Breast epithelium (tissue), 4 donors: ENCODE results near the gene UCHL1. TPM values are rescaled to one million over a fixed set of nuclear protein-coding genes. Genes with fewer than 3 reads are reported as not detected.
"Not testable (repeated sequence)": the region's sequence is repeated elsewhere in the genome, so short reads cannot be mapped to it uniquely, and the experiment has no call there.

Source experiments
- DNase-seq, 2 donors: peaks; one replicate each; pipeline ENCODE4 v3.0.0-alpha.2; 2019; ENCODE audit warnings: low spot score in 2 of 2
- H3K27ac ChIP-seq, 2 donors: fragments of 200-600 bp; sonication (generic) in 1 of 2; one replicate each; pipeline ENCODE4 v1.5.1; 2016 to 2019; ENCODE audit warnings: mild to moderate bottlenecking in 1 of 2
- H3K27me3 ChIP-seq, 2 donors: fragments of 200-600 bp; sonication (generic) in 1 of 2; one replicate each; pipeline versions ENCODE4 v1.5.1 to v1.6.0; 2017 to 2019; ENCODE audit warnings: control low read depth in 1 of 2, mild to moderate bottlenecking in 1 of 2
- H3K36me3 ChIP-seq: fragments of 200-600 bp; one replicate; pipeline ENCODE4 v1.5.1; 2019
- H3K4me1 ChIP-seq, 2 donors: fragments of 200-600 bp; sonication (generic); one replicate each; pipeline ENCODE4 v1.5.1; 2016 to 2019; ENCODE audit warnings: control low read depth in 1 of 2
- H3K4me3 ChIP-seq, 3 donors: fragments of 200-600 bp; sonication (generic); 1 replicate in 2 of 3; 2 replicates in 1 of 3; pipeline ENCODE4 v1.5.1; 2016 to 2019; ENCODE audit warnings: mild to moderate bottlenecking in 3 of 3, moderate library complexity in 2 of 3
- H3K9me3 ChIP-seq, 2 donors: fragments of 200-600 bp; sonication (generic) in 1 of 2; one replicate each; pipeline ENCODE4 v1.5.1; 2016 to 2019; ENCODE audit warnings: control low read depth in 1 of 2
- CTCF ChIP-seq, 3 donors: fragments of 450-650 bp; IDR thresholded peaks; one replicate each; pipeline ENCODE4 v1.5.1; 2016 to 2017; ENCODE audit warnings: antibody characterized with exemption in 3 of 3, mild to moderate bottlenecking in 3 of 3, moderate library complexity in 3 of 3
- POLR2A ChIP-seq: fragments of 450-650 bp; IDR thresholded peaks from one replicate; pipeline ENCODE4 v1.6.1; 2016; ENCODE audit warnings: antibody characterized with exemption, mild to moderate bottlenecking, moderate library complexity
- POLR2AphosphoS5 ChIP-seq, 3 donors: sonication (generic); formaldehyde crosslinking; IDR thresholded peaks; one replicate each; pipeline ENCODE4 v1.6.1; 2017; ENCODE audit warnings: antibody characterized with exemption in 3 of 3
- intact Hi-C: fragments of 100-400 bp; cut with DNase I; formaldehyde crosslinking; loops from one replicate; pipeline ENCODE4 v1.15.1; 2023; ENCODE audit warnings: low total_unique reads
- total RNA-seq, 3 donors: library from RNA; depleted of rRNA; stranded (reverse); fragments of >200 nt; gene quantifications; one replicate each; pipeline ENCODE4 v1.1.0, GENCODE V29; 2016

Gene UCHL1
- total RNA-seq, 3 donors from 2014 or later: 21.3 to 143 (median 33.1) TPM

- Histone ChIP-seq H3K4me1 (no peaks in the 10 kb centered on the region), H3K27ac (no peak overlapping the region), H3K9me3 (no peaks in the 10 kb centered on the region), H3K36me3 (no peaks in the 10 kb centered on the region), H3K4me3 (no peak overlapping the region), H3K27me3 (no peaks in the 10 kb centered on the region)
- intact Hi-C loops: no loop called here
- no peak for DNase-seq
- no peak for TF ChIP-seq POLR2A
- TF ChIP-seq CTCF (IDR thresholded peaks at IDR 0.05): no peak
- no peak for TF ChIP-seq POLR2AphosphoS5 (IDR thresholded peaks at IDR 0.05)
Observed at GRCh38 chr4:41303372-41304118, 46.8 kb downstream of the UCHL1 start.

GRCh38 chr4:41304221-41304620, 47.5 kb downstream of the UCHL1 start:
- DNase-seq: no peak
- H3K4me1 ChIP-seq: no peaks in the 10 kb centered on the region
- H3K27ac ChIP-seq: no peak overlapping the region
- no peak overlapping the region for H3K4me3 ChIP-seq
- TF ChIP-seq POLR2A: no peak
- TF ChIP-seq POLR2AphosphoS5 (IDR thresholded peaks at IDR 0.05): no peak
- no peaks in the 10 kb centered on the region for H3K27me3 ChIP-seq
- intact Hi-C loops: no loop called here
- H3K36me3 ChIP-seq: no peaks in the 10 kb centered on the region
- no peaks in the 10 kb centered on the region for H3K9me3 ChIP-seq

GRCh38 chr4:41305476-41305875, 48.7 kb downstream of the UCHL1 start:
- no peaks in the 10 kb centered on the region for H3K9me3 ChIP-seq
- no peak overlapping the region for H3K27ac ChIP-seq
- H3K36me3 ChIP-seq: no peaks in the 10 kb centered on the region
- no peak for DNase-seq
- intact Hi-C loops: no loop called here
- no peaks in the 10 kb centered on the region for H3K4me1 ChIP-seq
- H3K27me3 ChIP-seq: no peaks in the 10 kb centered on the region
- TF ChIP-seq POLR2A (no peak), POLR2AphosphoS5 (IDR thresholded peaks at IDR 0.05) (no peak), CTCF (IDR thresholded peaks at IDR 0.05) (no peak)
- no peak overlapping the region for H3K4me3 ChIP-seq

- intact Hi-C loops: no loop called here
- H3K27ac ChIP-seq: no peak overlapping the region
- no peaks in the 10 kb centered on the region for H3K9me3 ChIP-seq
- H3K36me3 ChIP-seq: no peaks in the 10 kb centered on the region
- TF ChIP-seq POLR2A: no peak
- no peak for TF ChIP-seq CTCF (IDR thresholded peaks at IDR 0.05)
- no peak for TF ChIP-seq POLR2AphosphoS5 (IDR thresholded peaks at IDR 0.05)
- H3K27me3 ChIP-seq: no peaks in the 10 kb centered on the region
- DNase-seq: no peak
- H3K4me1 ChIP-seq: no peaks in the 10 kb centered on the region
- no peak overlapping the region for H3K4me3 ChIP-seq
Observed at GRCh38 chr4:41307638-41308037, 50.9 kb downstream of the UCHL1 start.

GRCh38 chr4:41308398-41308797, 51.7 kb downstream of the UCHL1 start:
- Histone ChIP-seq H3K36me3 (no peaks in the 10 kb centered on the region), H3K4me3 (no peak overlapping the region), H3K27me3 (no peaks in the 10 kb centered on the region), H3K4me1 (no peaks in the 10 kb centered on the region), H3K9me3 (no peaks in the 10 kb centered on the region), H3K27ac (no peak overlapping the region)
- intact Hi-C loops: no loop called here
- TF ChIP-seq CTCF (IDR thresholded peaks at IDR 0.05): no peak
- no peak for TF ChIP-seq POLR2AphosphoS5 (IDR thresholded peaks at IDR 0.05)
- no peak for TF ChIP-seq POLR2A
- no peak for DNase-seq

GRCh38 chr4:41315426-41315825, 58.7 kb downstream of the UCHL1 start:
- H3K27ac ChIP-seq, H3K27me3 ChIP-seq, intact Hi-C loops, H3K36me3 ChIP-seq, H3K9me3 ChIP-seq, DNase-seq, H3K4me1 ChIP-seq, H3K4me3 ChIP-seq: not testable (repeated sequence)
